Endothelial cell (in vitro differentiated cells): ENCODE measurements around the gene SMIM41. TPM values are rescaled to one million over a fixed set of nuclear protein-coding genes. Genes with fewer than 3 reads are reported as not detected.

Experiments used
- DNase-seq: peaks from one replicate; pipeline ENCODE4 v3.0.0; 2021; ENCODE audit warnings: low spot score
- H3K27ac Mint-ChIP-seq: one replicate; pipeline ENCODE4 v1.8.0; 2021; ENCODE audit warnings: mixed read lengths, inconsistent platforms; ENCODE audit not compliant: unreplicated experiment
- H3K27me3 Mint-ChIP-seq: one replicate; pipeline ENCODE4 v1.8.0; 2021; ENCODE audit warnings: mild to moderate bottlenecking, moderate library complexity, mixed read lengths, inconsistent platforms; ENCODE audit not compliant: unreplicated experiment
- H3K36me3 Mint-ChIP-seq: one replicate; pipeline ENCODE4 v1.8.0; 2021; ENCODE audit warnings: mild to moderate bottlenecking, low read depth, mixed read lengths, inconsistent platforms; ENCODE audit not compliant: unreplicated experiment
- H3K4me1 Mint-ChIP-seq: one replicate; pipeline ENCODE4 v1.8.0; 2021; ENCODE audit warnings: mild to moderate bottlenecking, mixed read lengths, inconsistent platforms; ENCODE audit not compliant: unreplicated experiment
- H3K4me3 Mint-ChIP-seq: one replicate; pipeline ENCODE4 v1.8.0; 2021; ENCODE audit warnings: mild to moderate bottlenecking, mixed read lengths, inconsistent platforms; ENCODE audit not compliant: unreplicated experiment
- H3K9me3 Mint-ChIP-seq: one replicate; pipeline ENCODE4 v1.8.0; 2021; ENCODE audit warnings: mixed read lengths, inconsistent platforms; ENCODE audit not compliant: unreplicated experiment
- CTCF ChIP-seq: fragments of 200-600 bp; sonication (generic); IDR thresholded peaks from one replicate; pipeline ENCODE4 v1.5.0; 2021; ENCODE audit warnings: antibody characterized with exemption; ENCODE audit not compliant: unreplicated experiment
- total RNA-seq: library from RNA; stranded (reverse); fragmentation: NEBNext Ultra II Directional; extraction: Animal tissue kit (Norgen Biotek cat#: 25700); gene quantifications from one replicate; pipeline ENCODE4 v1.2.1, GENCODE V29; 2021; ENCODE audit not compliant: unreplicated experiment

Gene SMIM41
- total RNA-seq, 1 donor from 2014 or later = not detected

DNA sequence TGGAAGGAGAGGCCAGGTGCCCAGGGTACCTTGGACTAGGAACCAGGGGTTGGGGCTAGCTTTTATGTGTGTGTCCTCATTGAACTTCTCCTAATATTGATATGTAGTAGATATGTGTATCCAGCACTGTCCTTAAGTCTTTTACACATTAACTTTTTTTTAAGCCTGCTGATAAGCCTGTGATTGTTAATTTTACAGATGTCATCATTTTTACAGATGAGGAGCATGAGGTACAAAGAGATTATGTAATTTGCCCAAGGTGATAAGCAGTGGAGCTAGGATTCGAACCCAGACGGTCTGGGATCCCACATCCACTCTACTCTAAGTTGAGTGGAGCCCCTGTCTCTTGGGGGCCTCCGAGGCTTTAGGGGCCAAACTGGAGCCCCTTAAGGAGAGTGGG is 38.5 kb upstream of the SMIM41 start:
- no peak for DNase-seq
- TF ChIP-seq CTCF = no peak
- Mint-ChIP-seq H3K36me3 (no peaks in the 10 kb centered on the region), H3K4me3 (no peak overlapping the region), H3K27ac (no peak overlapping the region), H3K4me1 (peaks cover 15% of the 10 kb centered on the region), H3K27me3 (peaks cover 19% of the 10 kb centered on the region), H3K9me3 (no peaks in the 10 kb centered on the region)

DNA sequence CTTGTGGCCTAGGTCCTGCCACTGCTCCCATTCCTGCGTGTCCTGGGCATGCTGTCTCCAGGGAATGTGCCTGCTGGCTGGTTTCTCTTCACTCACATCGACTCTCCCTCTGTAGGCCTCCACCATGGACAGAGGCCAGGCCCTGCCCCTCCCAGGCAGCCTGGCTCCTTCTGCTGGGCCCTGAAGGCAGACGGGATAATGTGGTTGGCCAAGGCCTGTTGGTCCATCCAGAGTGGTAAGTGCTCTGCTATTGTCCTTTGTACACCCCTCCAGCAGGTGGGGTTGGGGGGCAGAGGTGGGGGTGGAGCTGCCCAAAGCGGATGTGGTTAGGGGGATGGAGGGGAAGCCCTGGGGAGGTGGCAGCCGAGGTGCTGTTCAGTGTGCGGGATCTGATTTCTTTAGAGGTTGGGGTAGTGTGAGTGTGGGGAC is 37.8 kb upstream of the SMIM41 start:
- Mint-ChIP-seq H3K36me3 (no peaks in the 10 kb centered on the region), H3K4me1 (peaks cover 13% of the 10 kb centered on the region), H3K9me3 (no peaks in the 10 kb centered on the region), H3K4me3 (peak overlapping the region; percentile 51), H3K27ac (no peak overlapping the region), H3K27me3 (peaks cover 16% of the 10 kb centered on the region)
- no peak for DNase-seq
- no peak for TF ChIP-seq CTCF

- peaks cover 14% of the 10 kb centered on the region for H3K27me3 Mint-ChIP-seq
- no peaks in the 10 kb centered on the region for H3K36me3 Mint-ChIP-seq
- no peak for DNase-seq
- H3K9me3 Mint-ChIP-seq = no peaks in the 10 kb centered on the region
- H3K4me3 Mint-ChIP-seq = no peak overlapping the region
- no peak overlapping the region for H3K27ac Mint-ChIP-seq
- H3K4me1 Mint-ChIP-seq = peaks cover 13% of the 10 kb centered on the region
- TF ChIP-seq CTCF = no peak
Measured at GRCh38 chr12:52042706-52043385, 36.7 kb upstream of the SMIM41 start.

- DNase-seq = no peak
- Mint-ChIP-seq H3K4me3 (no peak overlapping the region), H3K36me3 (no peaks in the 10 kb centered on the region), H3K27me3 (peaks cover 11% of the 10 kb centered on the region), H3K27ac (peak overlapping the region; percentile 57), H3K9me3 (no peaks in the 10 kb centered on the region), H3K4me1 (peaks cover 9% of the 10 kb centered on the region)
- TF ChIP-seq CTCF = no peak
Measured at GRCh38 chr12:52043386-52044212, 35.9 kb upstream of the SMIM41 start.
